ENCODE measurements around the gene AMOTL2. TPM values are rescaled to one million over a fixed set of nuclear protein-coding genes. Genes with fewer than 3 reads are reported as not detected.

The AMOTL2 gene
- total RNA-seq, 1 experiment from 2014 or later = 76.9 TPM

DNA sequence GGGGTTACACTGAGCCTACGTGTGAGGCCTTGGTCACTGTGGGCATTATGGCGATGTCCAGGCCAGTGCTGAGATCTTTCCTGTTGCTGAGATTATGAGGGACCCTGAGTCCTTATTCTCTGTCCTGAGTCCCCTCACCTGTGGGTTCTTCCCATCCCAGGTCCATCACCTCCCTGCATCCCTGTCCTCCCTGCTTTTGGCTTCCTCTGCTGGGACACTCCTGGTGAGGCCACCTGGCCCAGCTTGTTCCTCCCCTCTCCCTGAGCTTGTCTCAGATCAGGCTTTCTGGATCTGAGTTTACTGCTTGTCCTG, 36.1 kb downstream of the AMOTL2 start (continued):
- TF ChIP-seq, protein P1, sequence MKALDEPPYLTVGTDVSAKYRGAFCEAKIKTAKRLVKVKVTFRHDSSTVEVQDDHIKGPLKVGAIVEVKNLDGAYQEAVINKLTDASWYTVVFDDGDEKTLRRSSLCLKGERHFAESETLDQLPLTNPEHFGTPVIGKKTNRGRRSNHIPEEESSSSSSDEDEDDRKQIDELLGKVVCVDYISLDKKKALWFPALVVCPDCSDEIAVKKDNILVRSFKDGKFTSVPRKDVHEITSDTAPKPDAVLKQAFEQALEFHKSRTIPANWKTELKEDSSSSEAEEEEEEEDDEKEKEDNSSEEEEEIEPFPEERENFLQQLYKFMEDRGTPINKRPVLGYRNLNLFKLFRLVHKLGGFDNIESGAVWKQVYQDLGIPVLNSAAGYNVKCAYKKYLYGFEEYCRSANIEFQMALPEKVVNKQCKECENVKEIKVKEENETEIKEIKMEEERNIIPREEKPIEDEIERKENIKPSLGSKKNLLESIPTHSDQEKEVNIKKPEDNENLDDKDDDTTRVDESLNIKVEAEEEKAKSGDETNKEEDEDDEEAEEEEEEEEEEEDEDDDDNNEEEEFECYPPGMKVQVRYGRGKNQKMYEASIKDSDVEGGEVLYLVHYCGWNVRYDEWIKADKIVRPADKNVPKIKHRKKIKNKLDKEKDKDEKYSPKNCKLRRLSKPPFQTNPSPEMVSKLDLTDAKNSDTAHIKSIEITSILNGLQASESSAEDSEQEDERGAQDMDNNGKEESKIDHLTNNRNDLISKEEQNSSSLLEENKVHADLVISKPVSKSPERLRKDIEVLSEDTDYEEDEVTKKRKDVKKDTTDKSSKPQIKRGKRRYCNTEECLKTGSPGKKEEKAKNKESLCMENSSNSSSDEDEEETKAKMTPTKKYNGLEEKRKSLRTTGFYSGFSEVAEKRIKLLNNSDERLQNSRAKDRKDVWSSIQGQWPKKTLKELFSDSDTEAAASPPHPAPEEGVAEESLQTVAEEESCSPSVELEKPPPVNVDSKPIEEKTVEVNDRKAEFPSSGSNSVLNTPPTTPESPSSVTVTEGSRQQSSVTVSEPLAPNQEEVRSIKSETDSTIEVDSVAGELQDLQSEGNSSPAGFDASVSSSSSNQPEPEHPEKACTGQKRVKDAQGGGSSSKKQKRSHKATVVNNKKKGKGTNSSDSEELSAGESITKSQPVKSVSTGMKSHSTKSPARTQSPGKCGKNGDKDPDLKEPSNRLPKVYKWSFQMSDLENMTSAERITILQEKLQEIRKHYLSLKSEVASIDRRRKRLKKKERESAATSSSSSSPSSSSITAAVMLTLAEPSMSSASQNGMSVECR (CRISPR knock-in tag; IDR thresholded peaks at IDR 0.05; ENCODE audit: borderline replicate concordance) = no peak
- TF ChIP-seq ZNF671 (CRISPR knock-in tag; IDR thresholded peaks at IDR 0.05) (no peak), SP1 (CRISPR knock-in tag; conservative IDR thresholded peaks at IDR 0.05) (no peak)

DNA sequence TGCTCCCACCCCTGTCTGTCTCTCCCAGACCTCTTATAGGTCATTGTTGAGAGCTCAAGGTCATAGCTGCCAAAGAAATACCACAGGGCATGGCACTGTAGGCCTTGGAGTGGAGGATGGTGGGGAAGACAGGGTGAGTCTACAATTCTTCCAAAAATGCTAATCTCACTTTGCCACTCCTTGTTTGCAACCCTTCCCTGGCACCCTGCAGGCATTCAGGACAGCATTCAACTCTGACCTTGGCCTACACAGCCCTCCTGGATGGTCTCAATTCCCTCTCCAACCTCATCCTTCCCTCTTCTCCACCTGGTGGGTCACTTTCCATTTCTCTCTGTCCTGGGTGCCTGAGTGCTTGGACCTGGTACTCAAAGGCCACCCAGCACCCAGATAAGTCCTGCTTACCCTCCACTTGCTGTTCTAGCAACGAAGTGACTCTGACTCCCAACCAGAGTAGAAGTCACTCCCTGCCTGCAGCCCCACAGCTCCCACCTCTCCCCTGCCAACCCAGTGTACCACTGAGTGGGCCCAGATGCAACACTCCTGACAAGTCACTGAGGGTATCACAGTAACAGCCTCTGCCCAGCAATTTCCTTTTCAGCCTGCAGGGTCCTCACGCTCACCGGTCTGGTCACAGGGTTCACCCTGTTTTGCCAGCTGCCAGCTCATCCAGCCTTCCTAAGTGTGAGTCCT, 36.6 kb downstream of the AMOTL2 start:
- Mint-ChIP-seq H3K36me3 (no peaks in the 10 kb centered on the region), H3K4me3 (no peak overlapping the region), H3K27ac (no peak overlapping the region; the same call in 1 of the 2 replicates), H3K27me3 (ENCODE audit: low read depth) (peaks cover 3% of the 10 kb centered on the region; the same call in 1 of the 2 replicates), H3K9me3 (no peaks in the 10 kb centered on the region; the same call in 1 of the 2 replicates), H3K4me1 (peaks cover 38% of the 10 kb centered on the region)
- DNase-seq (ENCODE audit: low spot score) (no peak), ATAC-seq (peak; percentile 37; the same call in 1 of the 2 replicates)
- POLR2A ChIA-PET = no interaction called here
- CTCF ChIA-PET = interaction anchor here (1.7 to 2.3 kb wide), 4 partner anchors 11 to 136 kb away, joined by 5 to 8 read pairs (median 7); no protein-coding TSS in a partner anchor
- TF ChIP-seq, protein P2, sequence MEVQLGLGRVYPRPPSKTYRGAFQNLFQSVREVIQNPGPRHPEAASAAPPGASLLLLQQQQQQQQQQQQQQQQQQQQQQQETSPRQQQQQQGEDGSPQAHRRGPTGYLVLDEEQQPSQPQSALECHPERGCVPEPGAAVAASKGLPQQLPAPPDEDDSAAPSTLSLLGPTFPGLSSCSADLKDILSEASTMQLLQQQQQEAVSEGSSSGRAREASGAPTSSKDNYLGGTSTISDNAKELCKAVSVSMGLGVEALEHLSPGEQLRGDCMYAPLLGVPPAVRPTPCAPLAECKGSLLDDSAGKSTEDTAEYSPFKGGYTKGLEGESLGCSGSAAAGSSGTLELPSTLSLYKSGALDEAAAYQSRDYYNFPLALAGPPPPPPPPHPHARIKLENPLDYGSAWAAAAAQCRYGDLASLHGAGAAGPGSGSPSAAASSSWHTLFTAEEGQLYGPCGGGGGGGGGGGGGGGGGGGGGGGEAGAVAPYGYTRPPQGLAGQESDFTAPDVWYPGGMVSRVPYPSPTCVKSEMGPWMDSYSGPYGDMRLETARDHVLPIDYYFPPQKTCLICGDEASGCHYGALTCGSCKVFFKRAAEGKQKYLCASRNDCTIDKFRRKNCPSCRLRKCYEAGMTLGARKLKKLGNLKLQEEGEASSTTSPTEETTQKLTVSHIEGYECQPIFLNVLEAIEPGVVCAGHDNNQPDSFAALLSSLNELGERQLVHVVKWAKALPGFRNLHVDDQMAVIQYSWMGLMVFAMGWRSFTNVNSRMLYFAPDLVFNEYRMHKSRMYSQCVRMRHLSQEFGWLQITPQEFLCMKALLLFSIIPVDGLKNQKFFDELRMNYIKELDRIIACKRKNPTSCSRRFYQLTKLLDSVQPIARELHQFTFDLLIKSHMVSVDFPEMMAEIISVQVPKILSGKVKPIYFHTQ (CRISPR knock-in tag; IDR thresholded peaks at IDR 0.05) = no peak
- no peak for TF ChIP-seq EMX1 (CRISPR knock-in tag; IDR thresholded peaks at IDR 0.05)
- TF ChIP-seq, protein P3, sequence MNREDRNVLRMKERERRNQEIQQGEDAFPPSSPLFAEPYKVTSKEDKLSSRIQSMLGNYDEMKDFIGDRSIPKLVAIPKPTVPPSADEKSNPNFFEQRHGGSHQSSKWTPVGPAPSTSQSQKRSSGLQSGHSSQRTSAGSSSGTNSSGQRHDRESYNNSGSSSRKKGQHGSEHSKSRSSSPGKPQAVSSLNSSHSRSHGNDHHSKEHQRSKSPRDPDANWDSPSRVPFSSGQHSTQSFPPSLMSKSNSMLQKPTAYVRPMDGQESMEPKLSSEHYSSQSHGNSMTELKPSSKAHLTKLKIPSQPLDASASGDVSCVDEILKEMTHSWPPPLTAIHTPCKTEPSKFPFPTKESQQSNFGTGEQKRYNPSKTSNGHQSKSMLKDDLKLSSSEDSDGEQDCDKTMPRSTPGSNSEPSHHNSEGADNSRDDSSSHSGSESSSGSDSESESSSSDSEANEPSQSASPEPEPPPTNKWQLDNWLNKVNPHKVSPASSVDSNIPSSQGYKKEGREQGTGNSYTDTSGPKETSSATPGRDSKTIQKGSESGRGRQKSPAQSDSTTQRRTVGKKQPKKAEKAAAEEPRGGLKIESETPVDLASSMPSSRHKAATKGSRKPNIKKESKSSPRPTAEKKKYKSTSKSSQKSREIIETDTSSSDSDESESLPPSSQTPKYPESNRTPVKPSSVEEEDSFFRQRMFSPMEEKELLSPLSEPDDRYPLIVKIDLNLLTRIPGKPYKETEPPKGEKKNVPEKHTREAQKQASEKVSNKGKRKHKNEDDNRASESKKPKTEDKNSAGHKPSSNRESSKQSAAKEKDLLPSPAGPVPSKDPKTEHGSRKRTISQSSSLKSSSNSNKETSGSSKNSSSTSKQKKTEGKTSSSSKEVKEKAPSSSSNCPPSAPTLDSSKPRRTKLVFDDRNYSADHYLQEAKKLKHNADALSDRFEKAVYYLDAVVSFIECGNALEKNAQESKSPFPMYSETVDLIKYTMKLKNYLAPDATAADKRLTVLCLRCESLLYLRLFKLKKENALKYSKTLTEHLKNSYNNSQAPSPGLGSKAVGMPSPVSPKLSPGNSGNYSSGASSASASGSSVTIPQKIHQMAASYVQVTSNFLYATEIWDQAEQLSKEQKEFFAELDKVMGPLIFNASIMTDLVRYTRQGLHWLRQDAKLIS (CRISPR knock-in tag; IDR thresholded peaks at IDR 0.05; ENCODE audit: borderline replicate concordance) = no peak
- TF ChIP-seq, protein P4, sequence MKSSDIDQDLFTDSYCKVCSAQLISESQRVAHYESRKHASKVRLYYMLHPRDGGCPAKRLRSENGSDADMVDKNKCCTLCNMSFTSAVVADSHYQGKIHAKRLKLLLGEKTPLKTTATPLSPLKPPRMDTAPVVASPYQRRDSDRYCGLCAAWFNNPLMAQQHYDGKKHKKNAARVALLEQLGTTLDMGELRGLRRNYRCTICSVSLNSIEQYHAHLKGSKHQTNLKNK (CRISPR knock-in tag; IDR thresholded peaks at IDR 0.05) = no peak
- TF ChIP-seq GTF2I (CRISPR knock-in tag; conservative IDR thresholded peaks at IDR 0.05) = no peak
- TF ChIP-seq NFE2L1 (CRISPR knock-in tag; IDR thresholded peaks at IDR 0.05) = no peak
- TF ChIP-seq GRHL2 (CRISPR knock-in tag; IDR thresholded peaks at IDR 0.05; ENCODE audit: insufficient replicate concordance, severe bottlenecking) = no peak
- no peak for TF ChIP-seq TEAD4 (CRISPR knock-in tag; IDR thresholded peaks at IDR 0.05)
- no peak for TF ChIP-seq PRRX2 (CRISPR knock-in tag; IDR thresholded peaks at IDR 0.05)

Data from WTC11 (cell line).